Superior temporal gyrus (tissue), 1 donor: Measurements from ENCODE around the gene BSND.

Experiments
- DNase-seq: peaks from one replicate; pipeline ENCODE4 v3.0.0-alpha.2; 2016; ENCODE audit errors: extremely low spot score

Gene BSND

DNA sequence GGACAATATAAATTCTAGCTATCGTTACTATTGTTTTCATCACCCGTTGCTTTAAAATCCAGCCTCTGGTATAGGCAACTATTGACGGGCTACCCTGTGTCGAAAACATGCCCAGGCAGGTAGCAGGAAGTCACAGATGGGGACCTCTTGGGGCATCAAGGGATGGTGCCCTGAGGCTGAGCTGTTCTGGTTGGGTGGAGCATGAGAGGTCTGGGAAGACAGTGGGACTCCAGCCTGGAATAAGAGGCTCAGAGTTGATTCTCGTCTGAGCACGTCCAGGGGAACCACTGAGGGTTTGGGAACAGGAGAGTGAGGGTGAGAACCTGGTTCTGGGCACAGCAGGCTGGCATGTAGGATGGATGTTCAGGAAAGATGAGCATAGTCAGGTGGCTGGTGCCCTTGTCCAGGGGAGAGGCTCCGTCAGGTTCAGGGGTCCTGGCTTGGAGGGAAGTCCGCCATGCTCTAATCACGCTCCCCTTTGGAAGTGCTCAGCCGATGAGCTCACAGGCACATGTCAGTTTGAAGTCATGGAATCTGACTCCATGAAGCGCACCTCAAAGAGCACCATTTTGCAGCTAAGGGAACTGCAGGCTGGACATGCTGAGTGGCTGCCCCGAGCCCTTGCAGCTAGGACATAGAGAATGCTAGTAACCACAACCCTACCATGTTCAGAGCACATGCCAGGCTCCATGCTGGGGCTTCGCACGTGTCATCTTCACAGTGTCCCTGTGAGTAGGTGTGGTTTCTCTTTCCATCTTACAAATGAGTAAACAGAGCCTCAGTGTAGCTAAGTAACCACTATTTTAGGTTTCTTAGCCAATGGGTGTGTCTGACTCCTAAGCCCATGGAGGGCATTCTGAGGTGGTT, 61.6 kb downstream of the BSND start:
- DNase-seq, result no peak

DNA sequence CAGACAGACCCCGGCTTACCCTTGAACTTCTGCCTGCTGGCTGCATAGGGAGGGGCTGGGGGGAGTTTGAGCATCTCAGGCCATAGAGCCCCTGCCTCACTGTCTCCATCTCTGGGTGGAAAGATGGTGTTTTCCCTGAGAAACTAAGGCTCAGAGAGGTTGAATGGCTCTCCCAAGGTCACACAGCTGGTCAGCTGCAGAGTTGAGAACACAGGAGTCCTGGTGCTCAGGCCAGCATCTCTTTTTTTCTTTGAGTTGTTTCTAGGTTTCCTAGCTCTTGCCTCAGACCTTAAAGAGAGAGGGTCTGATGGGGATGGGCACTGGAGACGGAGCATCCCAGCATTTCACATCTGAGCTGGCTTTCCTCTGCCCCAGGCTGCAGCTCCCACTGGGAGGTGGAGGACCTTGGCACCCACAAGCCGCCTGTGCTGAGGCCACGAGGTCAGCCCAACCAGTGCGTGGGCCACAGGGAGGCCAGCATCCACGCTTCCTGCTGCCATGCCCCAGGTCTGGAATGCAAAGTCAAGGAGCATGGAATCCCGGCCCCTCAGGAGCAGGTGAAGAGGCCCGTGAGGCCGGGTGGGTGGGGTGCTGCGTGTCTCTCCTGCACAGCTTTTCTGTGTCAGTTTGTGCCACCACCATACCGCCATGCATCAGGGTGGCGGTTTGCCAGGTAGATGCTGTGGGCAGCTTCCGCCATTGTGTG, 62.4 kb downstream of the BSND start:
- no peak for DNase-seq
